ENCODE results near the gene BGN.

DNA sequence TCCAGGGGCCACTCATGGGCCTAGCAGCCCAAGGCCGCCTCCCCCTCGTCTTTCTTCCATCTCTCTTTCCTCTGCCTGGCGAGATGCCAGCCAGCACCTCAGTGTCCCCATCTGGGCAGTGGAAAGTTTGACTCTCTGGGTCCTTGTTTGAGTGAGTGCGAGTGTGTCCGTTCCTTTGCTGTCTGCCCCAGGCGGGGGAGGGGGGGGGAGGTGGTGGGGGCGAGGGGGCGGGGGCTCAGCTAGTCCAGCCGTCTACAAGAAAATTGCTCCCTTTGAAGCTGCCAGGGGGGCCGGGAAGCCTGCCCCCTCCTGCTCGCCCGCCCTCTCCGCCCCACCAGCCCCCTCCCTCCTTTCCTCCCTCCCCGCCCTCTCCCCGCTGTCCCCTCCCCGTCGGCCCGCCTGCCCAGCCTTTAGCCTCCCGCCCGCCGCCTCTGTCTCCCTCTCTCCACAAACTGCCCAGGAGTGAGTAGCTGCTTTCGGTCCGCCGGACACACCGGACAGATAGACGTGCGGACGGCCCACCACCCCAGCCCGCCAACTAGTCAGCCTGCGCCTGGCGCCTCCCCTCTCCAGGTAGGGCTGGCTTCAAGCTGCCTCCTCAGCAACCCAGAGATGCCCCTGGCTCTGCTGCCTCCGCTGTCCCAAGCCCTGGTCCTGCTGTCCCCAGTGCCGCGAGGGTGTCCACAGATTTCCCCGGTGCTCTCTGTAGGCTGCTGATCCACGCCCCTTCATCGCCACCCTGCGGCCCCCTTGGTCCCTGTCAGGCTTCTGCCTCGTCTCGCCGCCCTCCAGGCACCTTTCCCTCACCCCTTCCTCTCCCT lies at the start of gene BGN:
- TF ChIP-seq, protein P1, sequence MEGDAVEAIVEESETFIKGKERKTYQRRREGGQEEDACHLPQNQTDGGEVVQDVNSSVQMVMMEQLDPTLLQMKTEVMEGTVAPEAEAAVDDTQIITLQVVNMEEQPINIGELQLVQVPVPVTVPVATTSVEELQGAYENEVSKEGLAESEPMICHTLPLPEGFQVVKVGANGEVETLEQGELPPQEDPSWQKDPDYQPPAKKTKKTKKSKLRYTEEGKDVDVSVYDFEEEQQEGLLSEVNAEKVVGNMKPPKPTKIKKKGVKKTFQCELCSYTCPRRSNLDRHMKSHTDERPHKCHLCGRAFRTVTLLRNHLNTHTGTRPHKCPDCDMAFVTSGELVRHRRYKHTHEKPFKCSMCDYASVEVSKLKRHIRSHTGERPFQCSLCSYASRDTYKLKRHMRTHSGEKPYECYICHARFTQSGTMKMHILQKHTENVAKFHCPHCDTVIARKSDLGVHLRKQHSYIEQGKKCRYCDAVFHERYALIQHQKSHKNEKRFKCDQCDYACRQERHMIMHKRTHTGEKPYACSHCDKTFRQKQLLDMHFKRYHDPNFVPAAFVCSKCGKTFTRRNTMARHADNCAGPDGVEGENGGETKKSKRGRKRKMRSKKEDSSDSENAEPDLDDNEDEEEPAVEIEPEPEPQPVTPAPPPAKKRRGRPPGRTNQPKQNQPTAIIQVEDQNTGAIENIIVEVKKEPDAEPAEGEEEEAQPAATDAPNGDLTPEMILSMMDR (IDR thresholded peaks at IDR 0.05 in 2 of 3, conservative IDR thresholded peaks at IDR 0.05 in 1 of 3; ENCODE audit: control insufficient read depth in 2 of 3, extremely low read depth in 1 of 3, insufficient read depth in 1 of 3, low read depth in 3 of 3, low read length in 3 of 3): 0 out of 6 replicates have a peak, but pooled peaks of 1 of the 3 experiments have one; percentile 7
- no peak for TF ChIP-seq SP1 (IDR thresholded peaks at IDR 0.05; ENCODE audit: low read depth, low read length)
- no peak for TF ChIP-seq POLR2A (IDR thresholded peaks at IDR 0.05; ENCODE audit: low read depth, low read length)
- TF ChIP-seq SIN3A (IDR thresholded peaks at IDR 0.05; ENCODE audit: low read depth, low read length): no peak
- TF ChIP-seq POU2F2 (IDR thresholded peaks at IDR 0.05; ENCODE audit: borderline replicate concordance, low read depth, low read length): no peak
- no peak for TF ChIP-seq JUND (IDR thresholded peaks at IDR 0.05; ENCODE audit: low read depth, low read length)
- no peak for TF ChIP-seq RFX5 (IDR thresholded peaks at IDR 0.05; ENCODE audit: low read depth, low read length)

All from GM12878 (cell line).